ENCODE measurements around the gene UBE2D4.

- TF ChIP-seq SP1 (IDR thresholded peaks at IDR 0.05) (no peak), HDGF (IDR thresholded peaks at IDR 0.05; ENCODE audit: borderline replicate concordance) (no peak), FOXM1 (IDR thresholded peaks at IDR 0.05; ENCODE audit: borderline replicate concordance) (no peak), BHLHE40 (IDR thresholded peaks at IDR 0.05; ENCODE audit: borderline replicate concordance) (no peak), TARDBP (IDR thresholded peaks at IDR 0.05) (no peak), FOXA1 (IDR thresholded peaks at IDR 0.05) (no peak), FOXK2 (IDR thresholded peaks at IDR 0.05) (no peak), SUZ12 (IDR thresholded peaks at IDR 0.05) (no peak)
Measured at GRCh38 chr7:43960933-43961332, 34.7 kb downstream of the UBE2D4 start.
